ENCODE data around the gene HOMER3.

DNA sequence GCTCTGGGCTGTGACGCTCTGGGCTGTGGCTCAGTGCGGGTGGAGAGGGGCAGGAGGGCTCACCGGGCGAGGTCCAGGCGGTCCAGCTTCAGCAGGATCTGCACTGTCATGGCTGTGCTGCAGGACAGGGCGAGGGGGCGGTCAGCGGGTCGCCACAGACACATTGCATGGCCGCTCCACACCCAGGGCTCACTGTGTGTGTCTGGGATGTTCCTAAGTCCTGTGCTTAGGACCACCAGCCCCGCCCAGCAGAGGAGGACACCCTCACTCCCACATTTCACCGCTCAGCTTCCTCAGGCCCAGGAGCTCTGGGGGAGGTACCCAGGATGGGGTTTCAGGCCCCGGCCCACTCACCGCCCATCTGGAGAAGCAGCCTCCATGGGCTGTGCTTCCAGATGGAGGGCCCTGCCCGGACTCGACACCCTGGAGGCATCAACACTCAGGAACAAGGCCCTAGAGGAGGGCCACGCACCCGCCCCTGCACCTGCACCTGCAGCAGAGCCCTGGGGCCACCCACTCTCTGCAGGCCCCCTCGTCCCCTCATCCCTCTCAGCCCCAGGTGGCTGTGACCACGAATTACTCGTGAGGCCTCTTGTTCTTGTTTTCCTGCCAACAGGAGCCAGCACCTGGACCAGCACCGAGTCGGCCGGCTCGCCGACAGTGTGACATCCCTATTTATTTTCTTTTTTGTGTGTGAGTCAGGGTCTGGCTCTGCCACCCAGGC, 35.3 kb downstream of the HOMER3 start:
- TF ChIP-seq, protein P1, sequence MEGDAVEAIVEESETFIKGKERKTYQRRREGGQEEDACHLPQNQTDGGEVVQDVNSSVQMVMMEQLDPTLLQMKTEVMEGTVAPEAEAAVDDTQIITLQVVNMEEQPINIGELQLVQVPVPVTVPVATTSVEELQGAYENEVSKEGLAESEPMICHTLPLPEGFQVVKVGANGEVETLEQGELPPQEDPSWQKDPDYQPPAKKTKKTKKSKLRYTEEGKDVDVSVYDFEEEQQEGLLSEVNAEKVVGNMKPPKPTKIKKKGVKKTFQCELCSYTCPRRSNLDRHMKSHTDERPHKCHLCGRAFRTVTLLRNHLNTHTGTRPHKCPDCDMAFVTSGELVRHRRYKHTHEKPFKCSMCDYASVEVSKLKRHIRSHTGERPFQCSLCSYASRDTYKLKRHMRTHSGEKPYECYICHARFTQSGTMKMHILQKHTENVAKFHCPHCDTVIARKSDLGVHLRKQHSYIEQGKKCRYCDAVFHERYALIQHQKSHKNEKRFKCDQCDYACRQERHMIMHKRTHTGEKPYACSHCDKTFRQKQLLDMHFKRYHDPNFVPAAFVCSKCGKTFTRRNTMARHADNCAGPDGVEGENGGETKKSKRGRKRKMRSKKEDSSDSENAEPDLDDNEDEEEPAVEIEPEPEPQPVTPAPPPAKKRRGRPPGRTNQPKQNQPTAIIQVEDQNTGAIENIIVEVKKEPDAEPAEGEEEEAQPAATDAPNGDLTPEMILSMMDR (IDR thresholded peaks at IDR 0.05; ENCODE audit: low read depth, low read length) = no peak
- no peak for TF ChIP-seq EZH2phosphoT487 (IDR thresholded peaks at IDR 0.05; ENCODE audit: low read depth)

Measured in OCI-LY3 (cell line).